Erythroblast (primary cell): ENCODE results near the gene CD226.

Experiments used
- GATA1 ChIP-seq: IDR thresholded peaks from 2 replicates; pipeline ENCODE4 v1.6.1; 2011; ENCODE audit warnings: low read depth, mild to moderate bottlenecking, control low read depth, low read length, moderate library complexity
- POLR2A ChIP-seq: IDR thresholded peaks from 2 replicates; pipeline ENCODE4 v1.6.1; 2011; ENCODE audit warnings: mild to moderate bottlenecking, low read length

GRCh38 chr18:69844656-69845055, 103.0 kb downstream of the CD226 start:
- TF ChIP-seq POLR2A: no peak
- no peak for TF ChIP-seq GATA1
